ENCODE data around the gene DDX1. TPM values are rescaled to one million over a fixed set of nuclear protein-coding genes. Genes with fewer than 3 reads are reported as not detected.

DDX1 gene
- total and polyA plus RNA-seq, 2 donors (not counting 3 experiments of a cell fraction or from before 2014, with no cell fraction given), result 41.2 to 117 TPM

- DNase-seq (ENCODE audit: low read depth, low spot score) (no peak), FAIRE-seq (no peak)
- no peak overlapping the region for H3K4me2 ChIP-seq (ENCODE audit: insufficient read depth, low read length)
- H3K4me1 ChIP-seq (ENCODE audit: control insufficient read depth, extremely low read depth, insufficient read depth, low read length), result no peaks in the 10 kb centered on the region
- no peak overlapping the region for H3K9ac ChIP-seq (replicated peaks; ENCODE audit: extremely low read depth, insufficient read depth, low read length)
- H3K27me3 ChIP-seq (ENCODE audit: control insufficient read depth in 2 of 2, insufficient read depth in 2 of 2, low read length in 2 of 2), result no peaks in the 10 kb centered on the region
- TF ChIP-seq GATA2 (IDR thresholded peaks at IDR 0.05; ENCODE audit: insufficient read depth, insufficient read length, low read depth, low read length), result no peak
- no peak for TF ChIP-seq CTCF (IDR thresholded peaks at IDR 0.05; ENCODE audit: extremely low read depth in 1 of 2, insufficient read depth in 1 of 2, low read depth in 1 of 2, low read length in 2 of 2)
- TF ChIP-seq MAX (IDR thresholded peaks at IDR 0.05; ENCODE audit: insufficient read depth, insufficient read length), result no peak
- no peak for TF ChIP-seq POLR2A (IDR thresholded peaks at IDR 0.05; ENCODE audit: low read depth, low read length)
- TF ChIP-seq EZH2 (IDR thresholded peaks at IDR 0.05; ENCODE audit: borderline replicate concordance, low read depth, low read length, severe bottlenecking), result no peak
- TF ChIP-seq FOS (IDR thresholded peaks at IDR 0.05; ENCODE audit: borderline replicate concordance, insufficient read depth, low read length), result no peak
- TF ChIP-seq JUN (IDR thresholded peaks at IDR 0.05; ENCODE audit: borderline replicate concordance, insufficient read depth, insufficient read length, low read depth), result no peak
- TF ChIP-seq POLR2AphosphoS5 (IDR thresholded peaks at IDR 0.05; ENCODE audit: insufficient read depth, low read depth, low read length), result no peak
- no peak for TF ChIP-seq MYC (IDR thresholded peaks at IDR 0.05; ENCODE audit: low read depth, low read length)
- intact Hi-C loops (cut with micrococcal nuclease), result no loop called here
- POLR2A ChIA-PET, result no interaction called here
- no peaks in the 10 kb centered on the region for H4K20me1 ChIP-seq (replicated peaks; ENCODE audit: control insufficient read depth, extremely low read depth, insufficient read depth, low read length)
- dilution Hi-C loops (cut with MboI; ENCODE audit: extremely low pct_ligation_motif_present, low sequenced_read_pairs), result no loop called here
- H3K4me3 ChIP-seq (replicated peaks in 1 of 3; ENCODE audit: insufficient read depth in 1 of 3, low read depth in 1 of 3, low read length in 3 of 3), result no peak overlapping the region
- H3K79me2 ChIP-seq (ENCODE audit: control insufficient read depth, insufficient read depth, low read length), result no peaks in the 10 kb centered on the region
- CTCF ChIA-PET, result interaction anchor here (0.6 kb wide), 1 partner anchor 29 kb away, joined by 3 read pairs; no protein-coding TSS in a partner anchor
- peaks cover 35 to 38% of the 10 kb centered on the region in 2 experiments for H3K36me3 ChIP-seq (ENCODE audit: control insufficient read depth in 2 of 2, extremely low read depth in 1 of 2, insufficient read depth in 2 of 2, low read length in 2 of 2)
- H3K27ac ChIP-seq (ENCODE audit: insufficient read depth, low read depth, low read length), result no peak overlapping the region
- no peaks in the 10 kb centered on the region for H3K9me1 ChIP-seq (replicated peaks; ENCODE audit: control insufficient read depth, extremely low read depth, insufficient read depth, low read length)
- H3K9me3 ChIP-seq (replicated peaks; ENCODE audit: control insufficient read depth, insufficient read depth, low read length), result no peaks in the 10 kb centered on the region
- no TSS peak for BruUV-seq (replicated peaks)
- H2AFZ ChIP-seq (ENCODE audit: low read depth, low read length), result no peak overlapping the region
Observed at GRCh38 chr2:15606481-15607441, 15.1 kb downstream of the DDX1 start.

Data from endothelial cell of umbilical vein (primary cell).